ENCODE data around the gene CKS1B.

Gene CKS1B

DNA sequence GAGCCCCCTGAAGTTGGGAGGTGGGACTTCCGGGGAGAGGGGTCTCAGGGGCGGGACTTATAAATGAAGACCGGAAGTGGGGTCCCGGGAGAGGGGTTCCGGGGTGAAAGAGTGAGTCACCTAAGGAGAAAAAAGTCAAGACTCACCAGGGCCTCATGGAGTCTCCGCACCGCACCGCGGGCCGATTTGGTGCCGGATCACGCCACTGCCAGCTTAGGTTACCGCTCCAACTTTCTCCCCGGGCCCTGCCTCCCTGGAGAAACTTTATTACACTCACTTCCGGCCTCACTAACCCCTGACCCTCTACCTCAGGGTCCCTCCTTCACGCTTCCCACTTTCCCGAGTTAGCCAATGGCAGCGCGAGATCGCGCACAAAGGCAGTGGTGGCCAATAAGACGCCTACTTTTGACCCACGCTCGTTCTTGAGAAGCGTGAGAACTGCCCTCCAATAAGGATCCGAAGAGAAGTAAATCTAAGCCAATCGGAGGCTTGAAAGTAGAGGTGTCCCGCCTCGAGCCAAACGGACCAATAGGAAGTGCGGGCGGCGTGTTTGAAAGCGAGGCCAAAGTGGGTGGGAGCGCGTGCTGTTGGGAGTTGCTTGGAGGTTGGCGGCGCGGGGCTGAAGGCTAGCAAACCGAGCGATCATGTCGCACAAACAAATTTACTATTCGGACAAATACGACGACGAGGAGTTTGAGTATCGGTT is at the start of gene CKS1B:
Gene CKS1B (plus strand): TSS at position 580 of the 706 bp plus-strand sequence. CDS start 65 bp downstream, at position 645.
- peak; percentile 100 for DNase-seq (ENCODE audit: low read depth, low spot score)

DNA sequence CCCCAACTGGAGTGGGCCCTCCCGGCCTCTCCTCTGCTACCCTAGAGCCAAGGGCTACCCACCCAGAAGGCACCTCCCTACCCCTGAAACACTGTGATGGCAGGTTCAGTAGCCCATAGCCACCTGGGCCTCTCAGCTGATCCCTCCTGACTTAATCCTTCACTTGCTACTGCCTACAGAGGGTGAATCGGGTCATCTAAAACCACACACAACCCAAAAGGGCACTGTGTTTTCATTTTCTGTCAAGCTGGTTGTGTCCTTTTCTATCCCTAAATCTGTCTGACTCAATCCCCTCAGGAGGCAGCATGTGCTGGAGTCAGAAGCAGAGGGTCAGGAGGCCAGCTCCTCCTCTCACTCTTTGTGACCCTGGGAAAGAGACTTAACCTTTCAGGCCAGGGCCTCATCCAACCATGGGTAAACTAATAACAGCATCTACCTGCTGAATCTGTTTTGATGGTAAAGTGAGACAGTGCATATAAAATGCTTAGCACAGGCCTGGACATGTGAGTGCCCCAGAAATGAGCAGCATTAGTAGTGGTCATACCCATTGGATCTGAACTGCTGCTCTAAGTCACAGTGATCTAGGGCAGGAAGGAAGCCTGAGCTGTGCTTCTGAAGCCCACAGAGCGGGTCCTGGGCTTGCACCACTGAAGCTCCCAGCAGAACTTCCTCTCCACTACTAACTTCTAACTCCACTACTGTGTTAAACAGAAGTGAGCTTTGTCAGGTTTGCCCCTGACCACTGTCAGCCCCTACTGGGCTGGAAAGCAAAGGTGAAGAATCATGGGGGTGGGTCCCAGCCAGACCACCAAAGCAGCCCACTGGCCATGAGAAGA is 48.9 kb upstream of the CKS1B start:
- DNase-seq (ENCODE audit: low read depth, low spot score), result no peak

DNA sequence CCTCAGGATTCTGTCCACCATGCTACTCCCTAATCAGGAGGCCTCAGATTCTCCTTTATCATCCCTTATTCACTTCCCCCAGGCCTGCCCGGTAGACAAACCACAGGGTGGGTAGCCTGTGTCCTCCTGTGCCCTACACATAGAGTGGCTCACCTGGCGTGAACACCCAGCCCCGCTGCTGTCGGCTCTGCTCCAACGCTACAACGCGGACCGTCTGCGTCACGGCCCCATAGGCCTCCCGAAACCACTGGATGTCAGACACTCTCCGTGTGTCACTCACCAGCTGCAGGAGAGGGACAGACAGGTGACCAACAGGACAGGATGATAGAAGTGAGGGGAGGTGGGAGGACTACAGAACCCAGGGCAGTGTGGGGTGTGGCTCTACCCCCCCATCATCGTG is 48.3 kb upstream of the CKS1B start:
- no peak for DNase-seq (ENCODE audit: low read depth, low spot score)

DNA sequence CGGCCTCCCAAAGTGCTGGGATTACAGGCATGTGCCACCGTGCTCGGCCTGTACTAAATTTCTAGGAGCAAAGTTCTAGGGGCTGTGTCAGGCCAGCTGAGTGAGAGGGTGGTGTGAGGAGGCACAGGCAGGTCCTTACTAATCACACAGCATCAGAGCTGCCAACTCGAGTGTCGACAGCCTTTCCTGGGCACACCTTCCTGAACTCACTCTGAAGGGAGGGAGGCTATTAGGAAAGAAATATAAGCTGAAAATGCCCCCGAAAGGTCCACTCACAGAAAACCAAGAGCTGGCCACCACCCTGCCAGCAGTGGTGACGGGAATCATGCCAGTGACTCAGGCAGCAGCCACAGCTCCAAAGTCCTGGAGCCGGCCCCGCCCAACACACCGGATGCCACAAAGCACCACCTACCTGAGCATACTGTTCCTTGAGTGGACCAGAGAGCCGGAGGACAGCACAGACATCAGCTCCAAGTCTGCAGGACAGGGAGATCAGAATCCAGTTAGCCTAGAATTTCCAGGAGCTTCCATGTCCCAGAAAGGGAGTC is 42.5 kb upstream of the CKS1B start:
- DNase-seq (ENCODE audit: low read depth, low spot score), result no peak

DNA sequence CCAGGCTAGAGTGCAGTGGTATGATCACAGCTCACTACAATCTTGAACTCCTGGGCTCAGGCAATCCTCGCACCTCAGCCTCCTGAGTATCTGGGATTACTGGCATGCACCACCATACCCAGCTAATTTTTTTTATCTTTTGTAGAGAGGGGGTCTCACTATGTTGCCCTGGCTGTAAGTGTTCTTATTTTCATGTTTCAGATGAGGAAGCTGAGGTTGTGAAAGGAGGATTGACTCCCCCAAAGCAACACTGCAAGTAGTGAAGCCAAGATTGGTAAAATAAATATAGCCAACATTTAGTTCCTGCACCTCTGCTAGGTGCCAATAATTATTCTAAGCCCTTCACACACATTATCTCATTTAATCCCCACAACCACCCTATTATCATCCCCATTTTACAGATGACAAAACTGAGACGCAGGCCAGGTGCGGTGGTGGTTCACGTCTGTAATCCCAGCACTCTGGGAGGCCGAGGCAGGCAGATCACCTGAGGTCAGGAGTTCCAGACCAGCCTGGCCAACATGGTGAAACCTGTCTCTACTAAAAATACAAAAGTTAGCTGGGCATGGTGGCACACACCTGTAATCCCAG is 40.0 kb upstream of the CKS1B start:
- no peak for DNase-seq (ENCODE audit: low read depth, low spot score)

DNA sequence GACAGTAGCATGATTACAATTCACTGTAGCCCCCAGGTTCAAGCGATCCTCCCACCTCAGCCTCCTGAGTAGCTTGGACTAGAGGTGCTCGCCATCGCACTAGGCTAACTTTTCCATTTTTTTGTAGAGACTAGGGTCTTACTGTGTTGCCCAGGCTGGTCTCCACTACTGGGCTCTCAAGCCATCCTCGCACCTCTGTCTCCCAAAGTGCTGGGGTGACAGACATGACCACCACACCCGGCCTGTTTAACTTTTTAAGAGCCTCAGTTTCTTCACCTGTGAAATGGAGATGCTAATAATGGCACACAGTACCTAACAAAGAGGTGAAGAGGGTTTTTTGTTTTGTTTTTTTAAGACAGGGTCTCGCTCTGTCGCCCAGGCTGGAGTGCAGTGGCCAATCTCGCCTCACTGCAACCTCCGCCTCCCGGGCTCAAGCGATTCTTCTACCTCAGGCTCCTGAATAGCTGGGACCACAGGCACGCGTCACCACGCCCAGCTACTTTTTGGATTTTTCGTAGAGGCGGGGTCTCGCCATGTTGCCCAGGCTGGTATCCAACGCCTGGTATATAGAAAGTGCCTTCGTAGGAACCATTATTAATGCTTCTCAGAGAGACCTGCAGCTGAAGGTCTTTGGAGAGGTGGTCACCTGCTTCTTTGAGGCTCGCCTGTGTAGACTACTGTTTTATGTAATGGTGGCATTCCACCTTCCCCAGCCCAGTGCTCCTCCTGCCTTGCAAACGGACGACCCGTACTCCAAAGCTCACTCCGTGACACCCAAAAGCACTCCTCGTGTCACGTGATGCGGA is 38.5 kb upstream of the CKS1B start:
- DNase-seq (ENCODE audit: low read depth, low spot score), result no peak

DNA sequence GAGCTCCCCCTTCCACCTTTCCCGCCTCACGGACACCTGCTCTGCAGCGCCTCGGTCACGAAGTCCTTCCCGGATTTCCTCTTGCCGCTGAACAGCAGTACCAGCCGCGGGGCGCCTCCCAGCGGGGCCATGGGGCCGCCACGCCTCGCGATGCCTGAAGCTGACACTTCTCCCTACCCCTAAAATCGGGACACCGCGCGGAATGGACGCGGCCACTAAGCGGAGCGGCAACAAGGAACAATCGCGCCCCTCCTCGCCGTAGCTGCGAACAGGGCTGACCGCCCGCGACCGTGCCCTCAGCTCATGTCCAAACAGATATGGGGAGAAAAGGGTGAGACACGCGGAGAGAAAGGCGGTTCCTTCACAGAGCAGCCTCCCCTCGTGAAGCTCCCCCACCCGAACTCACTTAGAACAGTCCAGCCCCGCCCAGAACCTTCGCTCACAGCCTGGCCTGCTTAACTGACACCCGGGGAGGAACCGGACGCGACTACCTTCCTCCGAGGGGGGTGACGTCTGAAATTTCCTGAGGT is 37.9 kb upstream of the CKS1B start, which contains the start of gene PMVK:
Gene PMVK (minus strand): TSS at position 165 of the 530 bp plus-strand sequence. CDS start 34 bp downstream, at position 131.
- DNase-seq (ENCODE audit: low read depth, low spot score), result peak; percentile 97

DNA sequence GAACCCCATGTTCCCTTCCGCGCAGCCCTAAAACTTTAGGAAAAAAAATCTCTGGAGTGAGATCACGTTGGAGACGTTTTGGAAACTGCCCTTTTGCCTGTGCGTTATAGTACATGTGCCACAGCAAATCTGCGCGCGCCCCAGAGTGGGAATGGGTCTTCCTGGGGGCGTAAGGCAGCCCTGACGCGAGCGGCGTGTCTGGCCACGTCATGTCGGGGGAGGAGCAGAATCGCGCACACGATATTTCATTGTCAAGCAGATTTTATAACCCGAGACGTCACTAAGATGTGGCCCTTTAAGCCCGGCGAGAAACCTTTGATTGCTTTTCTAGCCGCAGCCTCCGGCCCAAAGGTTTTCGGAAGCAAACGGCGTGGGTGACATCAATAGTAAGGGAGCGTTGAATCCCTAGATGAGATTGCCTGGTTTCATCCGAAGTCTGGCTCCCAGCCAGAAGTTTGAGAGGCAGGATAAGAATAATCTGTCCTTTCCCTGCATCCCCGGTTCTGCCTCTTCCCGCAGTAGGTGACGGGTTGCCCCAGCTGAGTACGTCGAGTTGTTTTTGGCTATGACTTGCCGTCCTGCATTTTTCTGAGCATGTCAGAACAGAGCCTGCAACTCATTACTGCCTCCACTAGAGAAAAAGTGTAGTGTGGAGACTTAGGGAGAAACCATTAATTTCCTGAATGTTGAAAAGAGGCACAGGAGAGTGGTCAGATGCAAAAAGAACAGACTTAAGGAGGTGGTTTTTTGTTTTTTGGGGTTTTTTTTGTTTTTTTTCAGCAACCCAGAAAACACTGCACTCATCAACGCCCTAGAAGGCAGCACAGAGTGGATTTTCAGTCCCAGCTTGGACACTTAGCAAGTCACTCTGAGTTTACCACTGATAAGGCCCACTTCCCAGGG is 37.1 kb upstream of the CKS1B start:
- DNase-seq (ENCODE audit: low read depth, low spot score), result peak; percentile 95

DNA sequence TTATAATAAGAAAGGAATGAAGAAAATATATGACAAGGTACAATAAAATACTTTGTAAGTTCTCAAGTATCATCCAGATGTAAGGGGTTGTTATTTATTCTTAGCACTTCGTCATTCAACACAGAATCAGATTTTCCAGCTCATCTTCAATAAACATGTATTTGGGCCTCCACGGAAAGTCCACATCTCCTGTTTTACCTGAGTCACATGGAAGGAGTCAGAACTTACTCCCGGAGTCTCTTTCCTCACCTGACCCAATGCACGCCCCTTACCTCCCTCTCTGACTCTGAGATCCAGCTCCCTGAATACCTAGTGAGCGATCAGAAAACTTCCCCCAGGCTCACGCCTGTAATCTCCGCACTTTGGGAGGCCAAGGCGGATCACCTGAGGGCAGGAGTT is 36.5 kb upstream of the CKS1B start:
- no peak for DNase-seq (ENCODE audit: low read depth, low spot score)

DNA sequence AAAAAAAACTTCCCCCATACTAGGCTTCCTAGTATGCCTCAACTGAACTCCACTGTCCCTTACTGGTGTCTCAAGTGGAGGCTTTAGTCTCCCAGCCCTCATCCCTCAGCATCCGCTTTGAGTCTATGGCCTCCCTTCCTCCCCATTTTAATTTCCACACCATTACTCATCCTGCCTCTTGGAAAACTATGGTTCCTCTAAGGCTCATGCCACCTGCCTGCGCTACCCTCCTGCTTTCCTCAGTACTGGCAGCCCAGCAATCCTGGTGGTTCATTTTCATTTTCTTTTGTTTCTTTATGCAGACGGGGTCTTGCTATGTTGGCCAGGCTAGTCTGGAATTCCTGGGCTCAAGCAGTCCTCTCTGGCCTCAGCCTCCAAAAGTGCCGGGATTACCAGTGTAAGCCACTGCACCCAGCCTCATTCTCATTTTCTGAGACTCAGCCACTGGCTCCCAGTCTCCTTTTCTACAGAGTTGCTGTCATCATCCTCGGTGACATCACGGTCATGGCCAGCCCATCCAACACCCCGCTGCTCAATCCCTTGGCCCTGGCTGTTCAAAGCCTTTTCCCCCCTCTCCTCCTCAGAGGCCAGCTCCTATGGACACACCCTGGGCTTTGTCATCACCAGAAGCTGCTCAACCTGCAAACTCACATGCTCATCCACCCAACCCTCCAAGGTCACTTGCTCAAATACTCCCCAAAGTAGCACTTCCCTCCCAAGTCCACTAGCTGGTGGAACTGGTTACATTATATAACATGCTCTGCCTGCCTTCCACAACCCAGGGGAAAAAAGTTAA is 35.7 kb upstream of the CKS1B start:
- no peak for DNase-seq (ENCODE audit: low read depth, low spot score)

DNA sequence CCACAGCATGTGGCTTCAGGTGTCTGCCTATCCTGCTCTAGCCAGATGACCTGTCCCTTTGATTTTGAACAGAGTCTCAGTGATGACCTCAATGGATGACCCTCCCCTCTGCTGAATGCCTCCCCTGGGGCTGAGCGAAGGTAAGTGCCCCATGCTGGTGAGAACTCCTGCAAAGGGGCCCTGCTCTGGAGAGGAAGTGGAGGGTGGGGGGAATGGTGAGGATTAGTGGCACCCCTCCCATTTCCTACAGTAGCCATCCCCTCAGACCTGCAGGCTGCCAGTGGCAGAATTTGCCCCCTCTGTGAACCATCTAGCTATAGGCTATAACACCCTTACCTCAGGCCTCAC is 34.3 kb upstream of the CKS1B start:
- no peak for DNase-seq (ENCODE audit: low read depth, low spot score)

DNA sequence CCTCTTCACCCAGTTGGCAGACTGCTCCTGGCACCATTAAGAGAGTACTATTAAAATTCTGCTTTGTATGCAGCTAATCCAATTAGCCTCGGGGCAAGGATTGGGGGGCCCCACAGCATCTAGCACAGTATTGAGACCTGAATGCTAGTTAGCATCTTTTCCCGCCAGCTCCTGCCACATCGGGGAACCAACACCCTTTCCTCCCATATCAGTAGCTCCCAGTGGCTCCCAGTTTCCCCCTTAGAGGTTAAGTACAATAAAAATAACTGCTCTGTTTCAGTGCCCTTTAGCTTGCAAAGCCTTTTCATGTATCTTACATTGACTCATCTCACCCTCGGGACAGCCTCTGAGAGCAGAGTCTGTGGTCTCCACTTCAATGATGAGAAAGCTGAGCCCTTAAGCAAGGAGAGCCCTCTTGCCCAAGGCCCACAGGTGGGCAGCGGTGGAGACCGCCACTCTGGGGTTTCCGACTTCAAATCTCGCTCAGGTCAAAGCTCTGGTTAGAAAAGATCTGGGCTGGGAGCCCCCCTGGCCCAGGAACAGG is 33.8 kb upstream of the CKS1B start:
- no peak for DNase-seq (ENCODE audit: low read depth, low spot score)

DNA sequence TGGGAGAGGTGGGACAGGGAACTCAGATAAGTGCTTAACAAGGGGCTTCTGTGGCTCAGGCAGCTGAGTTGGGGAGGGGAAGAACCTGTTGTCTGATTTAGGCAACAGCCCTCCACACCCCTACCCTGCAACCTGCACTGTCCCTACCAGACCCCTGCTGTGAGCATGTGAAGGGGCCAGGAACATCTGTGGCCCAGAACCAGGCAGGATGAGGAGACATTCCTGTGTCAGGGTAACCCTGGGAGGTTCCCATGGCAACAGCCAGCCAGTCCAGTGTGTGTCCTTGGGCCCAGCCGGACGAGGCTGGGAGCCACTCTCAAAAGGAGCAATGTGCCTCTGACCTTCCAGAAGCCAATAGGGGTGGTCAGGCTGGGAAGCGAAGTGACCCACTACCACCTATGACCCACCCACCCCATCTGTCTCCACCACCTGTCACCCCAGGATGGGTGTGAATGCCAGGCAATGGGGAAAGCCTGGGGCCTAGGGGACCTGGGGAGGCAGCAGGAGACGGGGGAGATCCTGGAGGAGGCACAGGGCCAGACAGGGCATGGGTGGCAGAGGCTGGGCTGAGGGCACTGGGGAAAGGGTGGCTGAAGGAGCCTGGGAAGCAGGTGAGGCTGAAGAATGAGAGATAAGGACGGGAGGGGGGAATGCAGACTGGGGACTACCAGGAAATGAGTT is 33.0 kb upstream of the CKS1B start:
- DNase-seq (ENCODE audit: low read depth, low spot score), result no peak

DNA sequence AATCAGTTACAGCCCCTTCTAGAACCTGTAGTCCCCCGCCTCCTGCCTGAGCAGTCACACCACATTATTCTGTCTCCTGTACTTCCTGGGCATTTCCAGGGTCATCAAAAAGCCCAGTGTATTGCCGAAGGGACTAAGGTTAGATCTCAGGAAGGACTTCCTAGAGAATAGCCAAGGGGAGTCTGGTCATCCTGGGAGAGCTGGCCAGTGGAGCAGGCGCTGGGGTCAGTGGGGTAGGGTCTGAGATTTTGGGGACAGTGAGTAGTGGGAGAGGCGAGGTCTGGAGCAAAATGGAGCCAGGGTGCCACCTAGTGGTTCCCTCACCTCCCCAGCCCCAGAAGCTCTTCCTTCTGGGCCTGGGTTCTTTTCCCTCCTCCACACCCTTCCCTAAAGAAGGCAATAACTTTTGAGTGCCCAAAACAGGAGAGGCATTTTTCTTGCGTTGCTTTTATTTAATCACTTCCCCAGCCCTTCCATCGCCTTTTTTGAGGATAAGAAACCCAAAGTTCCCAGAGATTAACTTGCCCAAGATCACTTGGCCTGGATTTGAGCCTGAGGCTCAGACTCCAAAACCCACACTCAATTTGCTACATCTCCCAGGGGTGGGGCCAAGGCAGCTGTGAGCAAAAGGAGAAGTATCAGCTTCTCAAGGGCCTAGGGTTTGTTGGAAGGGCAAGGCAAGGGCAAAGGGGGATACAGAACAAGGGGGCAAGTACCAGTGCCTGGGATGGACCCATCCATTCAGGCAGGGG is 30.7 kb upstream of the CKS1B start:
- no peak for DNase-seq (ENCODE audit: low read depth, low spot score)

DNA sequence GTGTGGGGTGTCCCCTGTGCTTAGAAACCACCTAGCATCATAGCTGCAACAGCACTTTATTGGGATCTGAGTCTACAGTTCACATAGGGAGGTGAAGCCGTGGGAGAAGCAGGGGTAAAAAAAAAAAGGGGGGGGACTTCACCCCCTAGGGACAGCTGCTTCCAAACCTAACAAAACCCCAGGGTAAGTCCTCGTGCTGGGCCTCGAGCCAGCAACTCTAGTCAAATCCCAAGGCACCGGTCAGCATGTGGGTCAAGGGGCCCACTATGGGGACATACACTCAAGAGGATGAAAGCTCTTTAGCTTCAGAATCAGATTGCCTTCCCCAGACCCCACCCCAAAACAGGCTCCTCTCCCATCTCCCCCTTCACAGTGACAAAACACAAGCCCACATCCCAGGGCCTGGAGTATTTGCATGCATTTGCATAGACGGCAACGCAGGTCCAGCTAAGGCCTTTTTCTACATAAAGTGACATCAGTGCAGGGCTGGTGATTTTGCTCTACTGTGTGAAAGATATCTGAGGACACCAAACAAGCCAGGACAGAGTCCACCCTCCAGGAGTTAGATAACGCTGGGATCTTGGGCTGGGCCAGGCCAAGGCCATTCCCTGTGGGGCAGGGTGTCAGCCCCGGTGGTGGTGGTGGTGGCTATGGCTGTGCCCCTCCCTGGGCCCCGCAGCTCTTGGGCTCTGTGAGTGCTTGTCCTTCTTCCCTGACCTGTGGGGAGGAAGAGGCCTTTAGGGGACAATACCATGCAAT is 29.9 kb upstream of the CKS1B start:
- DNase-seq (ENCODE audit: low read depth, low spot score), result no peak

DNA sequence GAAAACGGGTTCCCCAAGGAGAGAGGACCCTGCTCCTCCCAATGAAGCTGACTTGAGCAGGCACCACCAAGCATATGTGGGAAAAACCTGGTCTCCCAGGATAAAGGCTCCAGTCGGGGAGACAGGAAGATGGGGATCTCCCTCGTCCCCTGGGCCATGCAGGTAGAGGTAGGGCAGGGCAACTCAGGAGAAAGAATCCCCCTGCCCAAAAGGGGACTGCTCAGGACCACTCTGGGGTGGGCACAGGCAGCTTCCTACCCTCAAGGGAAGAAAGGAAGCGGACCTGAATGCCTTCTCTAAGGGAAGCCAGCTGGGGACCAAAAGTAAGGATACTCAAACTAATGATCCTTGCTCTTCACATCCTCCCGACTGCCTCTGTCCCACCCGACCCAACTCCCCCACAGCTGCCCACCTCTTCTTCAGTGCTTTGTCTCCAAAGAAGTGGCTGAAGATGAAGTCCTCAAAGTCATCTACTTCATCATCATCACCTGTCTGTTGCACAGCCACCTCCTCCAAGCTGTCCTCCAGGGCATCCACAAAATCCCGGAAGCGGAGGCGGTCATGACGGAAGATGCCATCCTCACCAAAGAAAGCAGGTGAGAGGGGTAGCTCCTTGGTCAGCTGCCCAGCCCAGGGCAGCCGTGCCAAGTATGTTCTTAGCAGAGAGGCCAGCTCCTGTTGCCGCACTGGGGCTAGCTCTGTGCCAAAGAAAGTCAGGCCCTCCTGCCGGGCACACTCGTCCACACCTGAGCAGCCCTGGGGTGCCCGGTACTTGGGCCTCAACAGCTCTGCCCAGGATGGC is 29.1 kb upstream of the CKS1B start:
- DNase-seq (ENCODE audit: low read depth, low spot score), result no peak

All from smooth muscle cell of the brain vasculature (primary cell).